Measurements from ENCODE around the gene PSMD14.

The PSMD14 gene

DNA sequence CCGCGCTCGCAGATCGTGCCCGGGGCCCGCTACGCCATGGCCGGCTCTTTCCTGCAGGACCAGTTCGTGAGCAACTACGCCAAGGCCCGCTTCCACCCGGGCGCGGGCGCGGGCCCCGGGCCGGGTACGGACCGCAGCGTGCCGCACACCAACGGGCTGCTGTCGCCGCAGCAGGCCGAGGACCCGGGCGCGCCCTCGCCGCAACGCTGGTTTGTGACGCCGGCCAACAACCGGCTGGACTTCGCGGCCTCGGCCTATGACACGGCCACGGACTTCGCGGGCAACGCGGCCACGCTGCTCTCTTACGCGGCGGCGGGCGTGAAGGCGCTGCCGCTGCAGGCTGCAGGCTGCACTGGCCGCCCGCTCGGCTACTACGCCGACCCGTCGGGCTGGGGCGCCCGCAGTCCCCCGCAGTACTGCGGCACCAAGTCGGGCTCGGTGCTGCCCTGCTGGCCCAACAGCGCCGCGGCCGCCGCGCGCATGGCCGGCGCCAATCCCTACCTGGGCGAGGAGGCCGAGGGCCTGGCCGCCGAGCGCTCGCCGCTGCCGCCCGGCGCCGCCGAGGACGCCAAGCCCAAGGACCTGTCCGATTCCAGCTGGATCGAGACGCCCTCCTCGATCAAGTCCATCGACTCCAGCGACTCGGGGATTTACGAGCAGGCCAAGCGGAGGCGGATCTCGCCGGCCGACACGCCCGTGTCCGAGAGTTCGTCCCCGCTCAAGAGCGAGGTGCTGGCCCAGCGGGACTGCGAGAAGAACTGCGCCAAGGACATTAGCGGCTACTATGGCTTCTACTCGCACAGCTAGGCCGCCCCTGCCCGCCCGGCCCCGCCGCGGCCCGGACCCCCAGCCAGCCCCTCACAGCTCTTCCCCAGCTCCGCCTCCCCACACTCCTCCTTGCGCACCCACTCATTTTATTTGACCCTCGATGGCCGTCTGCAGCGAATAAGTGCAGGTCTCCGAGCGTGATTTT is 115.5 kb downstream of the PSMD14 start:
- DNase-seq (ENCODE audit: low read depth): no peak
- no peak overlapping the region; the same call in 1 of the 2 replicates for H3K4me3 ChIP-seq (ENCODE audit: control insufficient read depth, low read depth, low read length)
- TF ChIP-seq, protein P1, sequence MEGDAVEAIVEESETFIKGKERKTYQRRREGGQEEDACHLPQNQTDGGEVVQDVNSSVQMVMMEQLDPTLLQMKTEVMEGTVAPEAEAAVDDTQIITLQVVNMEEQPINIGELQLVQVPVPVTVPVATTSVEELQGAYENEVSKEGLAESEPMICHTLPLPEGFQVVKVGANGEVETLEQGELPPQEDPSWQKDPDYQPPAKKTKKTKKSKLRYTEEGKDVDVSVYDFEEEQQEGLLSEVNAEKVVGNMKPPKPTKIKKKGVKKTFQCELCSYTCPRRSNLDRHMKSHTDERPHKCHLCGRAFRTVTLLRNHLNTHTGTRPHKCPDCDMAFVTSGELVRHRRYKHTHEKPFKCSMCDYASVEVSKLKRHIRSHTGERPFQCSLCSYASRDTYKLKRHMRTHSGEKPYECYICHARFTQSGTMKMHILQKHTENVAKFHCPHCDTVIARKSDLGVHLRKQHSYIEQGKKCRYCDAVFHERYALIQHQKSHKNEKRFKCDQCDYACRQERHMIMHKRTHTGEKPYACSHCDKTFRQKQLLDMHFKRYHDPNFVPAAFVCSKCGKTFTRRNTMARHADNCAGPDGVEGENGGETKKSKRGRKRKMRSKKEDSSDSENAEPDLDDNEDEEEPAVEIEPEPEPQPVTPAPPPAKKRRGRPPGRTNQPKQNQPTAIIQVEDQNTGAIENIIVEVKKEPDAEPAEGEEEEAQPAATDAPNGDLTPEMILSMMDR (IDR thresholded peaks at IDR 0.05; ENCODE audit: control insufficient read depth, insufficient read depth, low read depth, low read length, missing control alignments): no peak

DNA sequence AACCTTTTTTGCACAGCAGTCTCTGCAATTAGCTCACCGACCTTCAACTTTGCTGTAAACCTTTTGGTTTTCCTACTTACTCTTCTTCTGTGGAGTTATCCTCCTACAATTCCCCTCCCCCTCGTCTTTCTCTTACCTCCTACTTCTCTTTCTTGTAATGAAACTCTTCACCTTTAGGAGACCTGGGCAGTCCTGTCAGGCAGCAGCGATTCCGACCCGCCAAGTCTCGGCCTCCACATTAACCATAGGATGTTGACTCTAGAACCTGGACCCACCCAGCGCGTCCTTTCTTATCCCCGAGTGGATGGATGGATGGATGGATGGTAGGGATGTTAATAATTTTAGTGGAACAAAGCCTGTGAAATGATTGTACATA is 116.2 kb downstream of the PSMD14 start:
- no peak for DNase-seq (ENCODE audit: low read depth)
- TF ChIP-seq, protein P1 (IDR thresholded peaks at IDR 0.05; ENCODE audit: control insufficient read depth, insufficient read depth, low read depth, low read length, missing control alignments): no peak
- no peak overlapping the region for H3K4me3 ChIP-seq (ENCODE audit: control insufficient read depth, low read depth, low read length)

DNA sequence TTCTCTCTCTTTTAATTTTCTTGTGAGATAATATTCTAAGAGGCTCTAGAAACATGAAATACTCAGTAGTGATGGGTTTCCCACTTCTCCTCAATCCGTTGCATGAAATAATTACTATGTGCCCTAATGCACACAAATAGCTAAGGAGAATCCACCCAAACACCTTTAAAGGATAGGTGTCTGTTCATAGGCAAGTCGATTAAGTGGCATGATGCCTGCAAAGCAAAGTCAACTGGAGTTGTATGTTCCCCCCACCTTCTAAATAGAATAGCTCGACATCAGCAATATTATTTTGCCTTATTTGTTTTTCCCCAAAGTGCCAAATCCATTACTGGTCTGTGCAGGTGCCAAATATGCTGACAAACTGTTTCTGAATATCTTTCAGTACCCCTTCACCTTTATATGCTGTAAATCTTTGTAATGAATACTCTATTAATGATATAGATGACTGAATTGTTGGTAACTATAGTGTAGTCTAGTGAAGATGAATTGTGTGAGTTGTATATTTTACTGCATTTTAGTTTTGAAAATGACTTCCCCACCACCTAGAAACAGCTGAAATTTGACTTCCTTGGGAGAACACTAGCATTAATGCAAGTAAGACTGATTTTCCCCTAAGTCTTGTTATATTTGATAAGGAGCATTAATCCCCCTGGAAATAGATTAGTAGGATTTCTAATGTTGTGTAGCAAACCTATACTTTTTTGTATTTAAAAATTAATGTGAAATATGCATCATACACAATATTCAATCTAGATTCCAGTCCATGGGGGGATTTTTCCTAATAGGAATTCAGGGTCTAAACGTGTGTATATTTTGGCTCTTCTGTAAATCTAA is 116.9 kb downstream of the PSMD14 start:
- no peak overlapping the region for H3K4me3 ChIP-seq (ENCODE audit: control insufficient read depth, low read depth, low read length)
- no peak for DNase-seq (ENCODE audit: low read depth)
- TF ChIP-seq, protein P1 (IDR thresholded peaks at IDR 0.05; ENCODE audit: control insufficient read depth, insufficient read depth, low read depth, low read length, missing control alignments): no peak

DNA sequence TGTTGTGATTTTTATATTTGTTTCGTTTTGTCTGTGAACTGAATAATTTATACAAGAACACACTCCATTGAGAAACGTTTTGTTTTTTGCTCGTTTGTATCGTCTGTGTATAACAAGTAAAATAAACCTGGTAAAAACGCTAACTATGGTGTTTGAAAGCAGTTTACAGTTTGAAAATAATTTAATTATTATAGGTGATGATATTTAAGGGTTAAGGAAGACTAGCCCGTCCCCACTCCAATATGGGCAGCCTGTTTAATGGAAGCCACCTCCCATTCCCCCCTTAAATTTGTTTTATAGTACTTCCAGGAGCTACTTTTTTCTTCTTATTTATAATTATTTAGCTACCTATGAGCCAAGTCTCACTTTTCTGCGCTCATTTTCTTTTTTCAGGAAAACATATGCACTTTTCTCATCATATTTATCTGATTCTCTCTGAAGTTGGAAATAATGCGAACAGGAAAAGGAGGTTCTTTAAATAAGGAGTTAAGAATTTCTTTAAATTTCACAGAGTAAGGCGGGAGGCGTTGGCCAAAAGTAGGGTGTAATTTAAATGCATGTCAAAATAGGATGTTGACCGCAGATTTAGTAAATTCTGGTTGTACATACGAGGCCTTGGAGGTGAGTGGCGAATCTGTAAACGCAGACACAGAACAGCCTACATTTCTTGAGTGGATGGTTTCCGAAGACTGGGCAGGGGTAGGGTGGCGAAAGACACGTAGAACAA is 117.7 kb downstream of the PSMD14 start:
- TF ChIP-seq, protein P1 (IDR thresholded peaks at IDR 0.05; ENCODE audit: control insufficient read depth, insufficient read depth, low read depth, low read length, missing control alignments): no peak
- H3K4me3 ChIP-seq (ENCODE audit: control insufficient read depth, low read depth, low read length): no peak overlapping the region
- no peak for DNase-seq (ENCODE audit: low read depth)

DNA sequence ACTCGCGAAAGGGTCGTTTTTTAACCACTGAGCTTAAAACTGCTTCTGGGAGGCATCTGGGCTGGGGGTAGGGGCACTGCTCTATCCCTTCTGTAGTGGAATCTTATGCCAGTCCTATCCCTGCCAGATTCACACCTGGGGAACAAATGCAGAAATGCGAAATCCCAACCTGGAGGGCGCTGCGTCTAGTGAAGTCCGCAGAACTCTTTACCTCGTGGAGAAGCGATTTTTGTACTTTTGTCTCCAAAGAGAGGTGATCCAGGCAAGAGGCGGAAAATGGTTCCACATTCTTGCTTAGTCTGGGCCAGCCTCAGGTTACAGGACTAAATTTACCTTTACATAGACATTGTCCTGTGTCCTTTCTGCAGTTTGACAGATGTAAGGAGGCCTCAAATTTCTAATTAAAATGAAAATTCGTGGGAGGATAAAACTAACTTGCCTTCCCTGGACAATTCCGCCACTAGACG is 118.3 kb downstream of the PSMD14 start:
- no peak overlapping the region for H3K4me3 ChIP-seq (ENCODE audit: control insufficient read depth, low read depth, low read length)
- TF ChIP-seq, protein P1 (IDR thresholded peaks at IDR 0.05; ENCODE audit: control insufficient read depth, insufficient read depth, low read depth, low read length, missing control alignments): no peak
- DNase-seq (ENCODE audit: low read depth): no peak
